Fibroblast of pulmonary artery (primary cell): ENCODE results near the gene HOXB1.

Experiments used
- DNase-seq: peaks from one replicate; pipeline ENCODE4 v3.0.0-alpha.2; 2010; ENCODE audit warnings: low read depth
- H3K4me3 ChIP-seq: replicated peaks from 2 replicates; pipeline ENCODE4 v1.5.1; 2011; ENCODE audit warnings: low read depth, mild to moderate bottlenecking, control low read depth, low read length, moderate library complexity
- TF ChIP-seq, protein P1 (sequence below): IDR thresholded peaks from 2 replicates; pipeline ENCODE4 v1.5.1; 2011; ENCODE audit warnings: mild to moderate bottlenecking, control low read depth, low read length, inconsistent platforms; ENCODE audit errors: missing control alignments

HOXB1 gene

GRCh38 chr17:48562934-48563333, 32.1 kb upstream of the HOXB1 start:
- DNase-seq = no peak
- TF ChIP-seq, protein P1, sequence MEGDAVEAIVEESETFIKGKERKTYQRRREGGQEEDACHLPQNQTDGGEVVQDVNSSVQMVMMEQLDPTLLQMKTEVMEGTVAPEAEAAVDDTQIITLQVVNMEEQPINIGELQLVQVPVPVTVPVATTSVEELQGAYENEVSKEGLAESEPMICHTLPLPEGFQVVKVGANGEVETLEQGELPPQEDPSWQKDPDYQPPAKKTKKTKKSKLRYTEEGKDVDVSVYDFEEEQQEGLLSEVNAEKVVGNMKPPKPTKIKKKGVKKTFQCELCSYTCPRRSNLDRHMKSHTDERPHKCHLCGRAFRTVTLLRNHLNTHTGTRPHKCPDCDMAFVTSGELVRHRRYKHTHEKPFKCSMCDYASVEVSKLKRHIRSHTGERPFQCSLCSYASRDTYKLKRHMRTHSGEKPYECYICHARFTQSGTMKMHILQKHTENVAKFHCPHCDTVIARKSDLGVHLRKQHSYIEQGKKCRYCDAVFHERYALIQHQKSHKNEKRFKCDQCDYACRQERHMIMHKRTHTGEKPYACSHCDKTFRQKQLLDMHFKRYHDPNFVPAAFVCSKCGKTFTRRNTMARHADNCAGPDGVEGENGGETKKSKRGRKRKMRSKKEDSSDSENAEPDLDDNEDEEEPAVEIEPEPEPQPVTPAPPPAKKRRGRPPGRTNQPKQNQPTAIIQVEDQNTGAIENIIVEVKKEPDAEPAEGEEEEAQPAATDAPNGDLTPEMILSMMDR = no peak
- H3K4me3 ChIP-seq = peak overlapping the region; percentile 1

DNA sequence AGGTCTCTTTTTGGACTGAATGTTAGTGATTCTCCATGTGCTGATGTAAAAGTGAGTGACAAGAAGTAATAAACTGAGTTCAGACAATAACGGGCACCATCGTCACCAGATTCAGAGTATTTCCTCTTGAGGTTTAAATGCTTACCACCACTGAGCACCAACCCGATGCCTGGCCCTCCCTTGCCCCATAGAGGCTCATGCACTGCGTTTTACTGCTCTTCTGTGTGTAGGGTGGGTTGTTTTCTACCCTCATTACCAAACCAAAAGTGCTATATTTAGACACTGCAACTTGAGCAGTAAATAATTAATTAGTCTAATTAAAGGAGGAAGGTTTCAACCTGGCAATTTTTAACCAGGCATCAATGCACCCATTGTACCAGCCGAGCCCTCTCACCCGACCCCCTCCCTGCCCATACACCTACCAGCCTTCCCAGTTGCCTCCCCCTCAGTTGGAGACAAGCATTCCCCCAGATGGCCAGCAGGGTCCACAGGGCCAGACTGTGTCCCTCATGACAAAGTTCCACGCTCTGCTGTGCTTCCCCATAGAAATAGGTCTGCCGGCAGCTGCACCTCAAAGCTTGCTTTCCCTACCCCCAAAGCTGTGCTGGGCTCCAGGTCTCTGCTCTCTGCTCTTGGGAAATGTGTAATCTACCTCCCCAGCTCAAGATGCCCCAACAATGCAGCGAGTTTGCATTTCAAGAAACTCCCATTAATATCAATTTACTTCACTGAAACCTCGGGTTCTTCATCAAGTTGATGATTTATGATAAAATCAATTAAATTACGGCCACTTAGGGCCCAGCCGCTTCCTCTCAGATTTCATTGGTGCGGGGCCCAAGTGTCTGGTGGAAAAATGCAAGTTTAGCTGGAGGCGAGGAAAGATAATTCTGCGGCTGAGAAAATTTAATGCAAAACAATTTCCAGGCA, 31.3 kb upstream of the HOXB1 start:
- no peak overlapping the region for H3K4me3 ChIP-seq
- DNase-seq = no peak
- TF ChIP-seq, protein P1 = peak; percentile 35

- H3K4me3 ChIP-seq = no peak overlapping the region
- no peak for DNase-seq
- TF ChIP-seq, protein P1 = no peak
Observed at GRCh38 chr17:48559840-48560817, 29.3 kb upstream of the HOXB1 start.

DNA sequence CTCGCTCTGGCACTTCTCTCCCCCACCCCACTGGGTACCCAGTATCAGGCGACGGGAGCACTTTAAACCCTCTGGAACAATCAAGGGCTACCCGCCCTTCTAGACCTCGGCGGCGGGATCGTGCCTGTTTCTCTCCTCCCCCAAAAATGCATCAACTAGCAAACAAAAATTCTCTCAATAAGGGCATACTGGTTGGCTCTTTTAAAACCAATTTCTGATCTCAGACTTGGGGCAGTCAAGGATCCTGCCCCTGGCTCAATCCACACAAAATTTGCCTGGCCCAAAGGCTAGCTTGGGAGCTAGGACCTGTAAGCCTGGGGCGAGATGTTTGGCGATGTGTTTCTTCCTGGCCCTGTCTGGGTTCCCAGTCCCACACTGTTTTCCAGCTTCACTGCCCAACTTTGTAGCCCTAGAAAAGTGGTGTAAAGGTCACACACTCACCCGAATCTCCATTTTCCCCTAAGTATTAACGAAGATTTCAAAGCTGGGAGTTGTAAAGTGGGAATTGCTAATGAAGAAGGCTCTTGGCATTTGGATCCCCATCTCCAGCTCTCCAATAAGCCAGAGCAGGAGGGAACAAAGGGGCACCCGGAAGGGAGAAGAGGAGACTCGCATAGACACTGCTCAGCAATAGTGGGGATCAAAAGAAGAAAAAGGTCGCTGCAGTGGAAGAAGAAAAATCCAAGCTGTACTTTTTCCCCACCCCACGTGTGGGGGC, 28.5 kb upstream of the HOXB1 start:
- no peak for DNase-seq
- H3K4me3 ChIP-seq = no peak overlapping the region
- TF ChIP-seq, protein P1 = no peak

GRCh38 chr17:48558831-48559121, 28.0 kb upstream of the HOXB1 start:
- TF ChIP-seq, protein P1 = no peak
- H3K4me3 ChIP-seq = no peak overlapping the region
- no peak for DNase-seq

DNA sequence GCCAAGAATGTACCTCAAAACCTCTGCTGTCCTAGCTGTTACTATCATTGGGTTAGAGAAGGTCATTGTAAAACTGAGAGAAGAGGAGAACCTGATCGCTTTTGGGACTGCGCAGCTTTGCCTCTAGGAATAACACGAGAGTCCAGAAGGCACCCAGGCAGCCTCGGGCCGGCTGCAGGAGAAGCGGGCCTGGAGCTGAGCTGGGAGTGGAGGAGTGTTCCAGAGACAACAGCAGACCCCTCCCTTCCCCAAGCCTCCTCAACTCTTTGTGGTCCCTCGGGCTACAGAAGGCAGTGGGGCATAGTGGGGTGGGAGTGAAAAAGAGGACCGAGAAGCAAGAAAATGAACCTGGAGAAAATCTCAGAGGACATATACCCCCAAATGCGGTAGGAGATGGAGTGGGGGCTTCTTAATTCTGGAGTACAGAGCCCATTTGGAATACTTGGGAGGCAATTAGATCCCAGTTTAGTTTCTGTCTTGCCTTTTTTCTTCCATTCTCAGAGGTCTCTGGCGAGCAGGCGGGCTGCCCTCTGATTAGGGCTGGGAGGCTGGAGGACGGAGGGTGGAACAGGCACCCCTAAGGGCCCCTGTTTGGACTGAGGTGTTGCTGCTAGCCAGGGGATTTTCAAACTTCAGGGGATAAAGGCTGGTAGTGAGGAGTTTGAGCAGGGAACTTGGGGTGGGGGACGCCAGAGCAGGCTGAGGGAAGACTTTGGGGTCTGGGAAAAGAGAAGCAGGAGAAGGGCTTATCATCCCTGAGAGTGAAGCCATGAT, 27.4 kb upstream of the HOXB1 start:
- H3K4me3 ChIP-seq = no peak overlapping the region
- no peak for DNase-seq
- TF ChIP-seq, protein P1 = no peak
